CD4-positive, alpha-beta T cell treated with Interleukin-17A for 1 hour (primary cell): ENCODE results near the gene GSTM4.
A peak's percentile ranks its signal among the peaks of the same experiment; 100 is the strongest.
"Not testable (repeated sequence)": the region's sequence is repeated elsewhere in the genome, so short reads cannot be mapped to it uniquely, and the experiment has no call there.

ENCODE experiments used
- DNase-seq: peaks from one replicate; pipeline ENCODE4 v3.0.0-alpha.2; 2020

The GSTM4 gene

GRCh38 chr1:109669246-109669948 is 13.5 kb downstream of the GSTM4 start:
- DNase-seq, result no peak

- DNase-seq, result peak; percentile 18
These were observed 14.0 kb downstream of the GSTM4 start for GRCh38 chr1:109669949-109670302.

GRCh38 chr1:109671067-109671466 is 15.2 kb downstream of the GSTM4 start:
- DNase-seq, result no peak

- DNase-seq, result not testable (repeated sequence)
These were observed 18.0 kb downstream of the GSTM4 start for GRCh38 chr1:109673861-109674260.

GRCh38 chr1:109676683-109677381 is 20.9 kb downstream of the GSTM4 start:
- DNase-seq, result not testable (repeated sequence)

GRCh38 chr1:109677459-109677858 is 21.6 kb downstream of the GSTM4 start:
- no peak for DNase-seq

GRCh38 chr1:109678637-109679036 is 22.7 kb downstream of the GSTM4 start:
- DNase-seq, result not testable (repeated sequence)

GRCh38 chr1:109684777-109685176 is 28.9 kb downstream of the GSTM4 start:
- DNase-seq, result not testable (repeated sequence)

- not testable (repeated sequence) for DNase-seq
These were observed 29.5 kb downstream of the GSTM4 start for GRCh38 chr1:109685399-109685798.

- DNase-seq, result not testable (repeated sequence)
These were observed 30.0 kb downstream of the GSTM4 start for GRCh38 chr1:109685890-109686289.

- not testable (repeated sequence) for DNase-seq
These were observed 31.2 kb downstream of the GSTM4 start for GRCh38 chr1:109687109-109687508.

- no peak for DNase-seq
These were observed 32.0 kb downstream of the GSTM4 start, which contains the start of gene GSTM1 for GRCh38 chr1:109687641-109688499. Gene GSTM1, plus strand, starts transcription at chr1:109687817. Its CDS starts 57 bp downstream, at chr1:109687874.

GRCh38 chr1:109689844-109690405 is 34.0 kb downstream of the GSTM4 start:
- DNase-seq, result no peak

GRCh38 chr1:109691759-109692158 is 35.9 kb downstream of the GSTM4 start:
- DNase-seq, result no peak

- DNase-seq, result not testable (repeated sequence)
These were observed 38.5 kb downstream of the GSTM4 start for GRCh38 chr1:109694400-109694799.

- not testable (repeated sequence) for DNase-seq
These were observed 39.2 kb downstream of the GSTM4 start for GRCh38 chr1:109695138-109695537.

- DNase-seq, result no peak
These were observed 41.2 kb downstream of the GSTM4 start for GRCh38 chr1:109697066-109697465.

- DNase-seq, result not testable (repeated sequence)
These were observed 42.0 kb downstream of the GSTM4 start for GRCh38 chr1:109697861-109698260.

- not testable (repeated sequence) for DNase-seq
These were observed 47.0 kb downstream of the GSTM4 start for GRCh38 chr1:109702940-109703339.

- no peak for DNase-seq
These were observed 48.3 kb downstream of the GSTM4 start for GRCh38 chr1:109704173-109704572.

GRCh38 chr1:109705411-109705810 is 49.5 kb downstream of the GSTM4 start:
- no peak for DNase-seq

- DNase-seq, result not testable (repeated sequence)
These were observed 53.0 kb downstream of the GSTM4 start for GRCh38 chr1:109708949-109709348.

GRCh38 chr1:109709822-109710221 is 53.9 kb downstream of the GSTM4 start:
- DNase-seq, result not testable (repeated sequence)
